Fibroblast of peridontal ligament (primary cell): Measurements from ENCODE around the gene ZNF487.
"Not testable (repeated sequence)": the region's sequence is repeated elsewhere in the genome, so short reads cannot be mapped to it uniquely, and the experiment has no call there.

Experiments used
- DNase-seq: peaks from one replicate; pipeline ENCODE4 v3.0.0-alpha.2; 2010; ENCODE audit errors: extremely low read depth

ZNF487 gene

GRCh38 chr10:43404704-43405084 is 32.2 kb upstream of the ZNF487 start:
- no peak for DNase-seq

GRCh38 chr10:43407148-43407575 is 29.7 kb upstream of the ZNF487 start:
- DNase-seq = no peak

- peak; percentile 87 for DNase-seq
Measured at GRCh38 chr10:43407576-43408330, 29.2 kb upstream of the ZNF487 start.

GRCh38 chr10:43408331-43408709 is 28.6 kb upstream of the ZNF487 start:
- no peak for DNase-seq

GRCh38 chr10:43408710-43409384 is 28.1 kb upstream of the ZNF487 start, which contains the start of gene HNRNPF:
TSS of gene HNRNPF (minus strand) at chr10:43409186. CDS start at chr10:43387884, 21,302 bp downstream.
- peak; percentile 92 for DNase-seq

- no peak for DNase-seq
Measured at GRCh38 chr10:43409385-43410109, 27.4 kb upstream of the ZNF487 start.

- no peak for DNase-seq
Measured at GRCh38 chr10:43410345-43410744, 26.6 kb upstream of the ZNF487 start.

GRCh38 chr10:43411536-43411935 is 25.4 kb upstream of the ZNF487 start:
- no peak for DNase-seq

GRCh38 chr10:43415544-43415943 is 21.4 kb upstream of the ZNF487 start:
- no peak for DNase-seq

- no peak for DNase-seq
Measured at GRCh38 chr10:43417950-43418768, 18.8 kb upstream of the ZNF487 start.

- DNase-seq = no peak
Measured at GRCh38 chr10:43419997-43420368, 16.9 kb upstream of the ZNF487 start.

GRCh38 chr10:43420369-43421200 is 16.3 kb upstream of the ZNF487 start:
- DNase-seq = peak; percentile 92

- DNase-seq = no peak
Measured at GRCh38 chr10:43421201-43421507, 15.8 kb upstream of the ZNF487 start.

GRCh38 chr10:43421519-43421918 is 15.4 kb upstream of the ZNF487 start:
- DNase-seq = no peak

- DNase-seq = not testable (repeated sequence)
Measured at GRCh38 chr10:43421944-43422343, 15.0 kb upstream of the ZNF487 start.

- peak; percentile 38 for DNase-seq
Measured at GRCh38 chr10:43424416-43424815, 12.5 kb upstream of the ZNF487 start.

- DNase-seq = not testable (repeated sequence)
Measured at GRCh38 chr10:43426476-43426875, 10.4 kb upstream of the ZNF487 start.

GRCh38 chr10:43427166-43427825 is 9.6 kb upstream of the ZNF487 start:
- DNase-seq = no peak

- DNase-seq = no peak
Measured at GRCh38 chr10:43430926-43431663, 5.8 kb upstream of the ZNF487 start.
